AG04450 (cell line): Measurements from ENCODE around the gene RXRB. TPM values are rescaled to one million over a fixed set of nuclear protein-coding genes. Genes with fewer than 3 reads are reported as not detected.
A peak's percentile ranks its signal among the peaks of the same experiment; 100 is the strongest.

Experiments
- CTCF ChIA-PET: fragments of 300-600, 350-600 bp; formaldehyde crosslinking; extraction: SDS; loops from one replicate; lab custom pipeline; 2022; ENCODE audit warnings: antibody characterized with exemption, inconsistent platforms; lab: Charles Lee
- POLR2A ChIA-PET: fragments of 350-600 bp; formaldehyde crosslinking; extraction: SDS; loops from one replicate; lab custom pipeline; 2021; ENCODE audit warnings: antibody characterized with exemption, inconsistent platforms; lab: Yijun Ruan, JAX
- DNase-seq: peaks from one replicate; pipeline ENCODE4 v3.0.0-alpha.2; 2011; ENCODE audit warnings: low read depth, low spot score
- H3K27ac ChIP-seq: one replicate; pipeline ENCODE4 v1.5.1; 2012; ENCODE audit warnings: low read depth, low read length, control low read depth
- H3K27me3 ChIP-seq: one replicate; pipeline ENCODE4 v1.6.0; 2012; ENCODE audit warnings: low read length; ENCODE audit not compliant: control insufficient read depth, insufficient read depth
- H3K4me3 ChIP-seq: 2 replicates; pipeline ENCODE4 v1.5.1; 2011; ENCODE audit warnings: mild to moderate bottlenecking, low read depth, low read length, control low read depth
- H3K9me3 ChIP-seq: 2 replicates; pipeline ENCODE4 v1.5.1; 2012; ENCODE audit warnings: low read length; ENCODE audit not compliant: control insufficient read depth, insufficient read depth
- polyA plus RNA-seq: library from polyadenylated mRNA; depleted of rRNA; stranded (reverse); fragments of >200 nt; gene quantifications from 2 replicates; pipeline ENCODE4 v1.2.3, GENCODE V29; 2011
- TF ChIP-seq, protein P1 (sequence below): IDR thresholded peaks from 2 replicates; pipeline ENCODE4 v1.5.1; 2011; ENCODE audit warnings: low read depth, low read length, control low read depth, inconsistent platforms

The RXRB gene
- polyA plus RNA-seq, 1 experiment, result 38.5 TPM

DNA sequence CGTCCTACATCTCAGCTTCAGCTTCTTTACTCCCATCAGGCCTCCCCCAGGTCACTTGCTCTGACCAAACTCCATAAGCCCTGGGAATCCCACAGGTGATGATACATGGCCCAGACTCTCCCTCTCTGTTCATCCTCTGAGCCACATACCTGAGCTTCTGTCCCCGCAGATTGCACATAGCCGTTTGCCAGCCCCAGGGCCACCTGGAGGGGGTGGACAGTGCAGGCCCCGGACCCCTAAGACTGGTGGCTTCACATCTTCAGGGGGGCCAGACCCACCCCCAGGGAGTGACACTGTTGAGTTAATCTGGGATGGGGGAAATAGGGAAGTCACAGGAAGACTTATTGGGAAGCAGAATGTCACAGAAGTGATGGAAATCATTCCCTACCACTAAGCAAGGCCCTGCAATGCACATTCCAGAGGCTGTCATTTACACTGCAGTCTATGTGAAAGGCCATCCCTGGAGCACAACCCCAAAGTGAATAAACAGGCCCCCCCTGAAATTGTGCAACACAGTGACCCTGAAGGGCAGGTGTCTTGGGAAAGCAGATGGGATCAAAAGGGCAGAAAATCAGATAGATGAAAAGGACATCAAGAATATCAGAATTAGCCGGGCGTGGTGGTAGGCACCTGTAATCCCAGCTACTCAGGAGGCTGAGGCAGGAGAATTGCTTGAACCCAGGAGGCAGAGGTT is 2.2 kb downstream of the RXRB start:
- DNase-seq, result no peak
- POLR2A ChIA-PET, result interaction anchor here (0.6 kb wide), 1 partner anchor 73 kb away, joined by 5 read pairs; the partner anchor contains the start of genes RPS18 and VPS52
- CTCF ChIA-PET, result interaction anchor here (0.6 to 2.6 kb wide), 15 partner anchors 8 to 245 kb away, joined by 3 to 17 read pairs (median 4); partner anchors contain the start of gene RING1
- no peaks in the 10 kb centered on the region for H3K27me3 ChIP-seq
- peak overlapping the region; percentile 12; the same call in 1 of the 2 replicates for H3K4me3 ChIP-seq
- TF ChIP-seq, protein P1, sequence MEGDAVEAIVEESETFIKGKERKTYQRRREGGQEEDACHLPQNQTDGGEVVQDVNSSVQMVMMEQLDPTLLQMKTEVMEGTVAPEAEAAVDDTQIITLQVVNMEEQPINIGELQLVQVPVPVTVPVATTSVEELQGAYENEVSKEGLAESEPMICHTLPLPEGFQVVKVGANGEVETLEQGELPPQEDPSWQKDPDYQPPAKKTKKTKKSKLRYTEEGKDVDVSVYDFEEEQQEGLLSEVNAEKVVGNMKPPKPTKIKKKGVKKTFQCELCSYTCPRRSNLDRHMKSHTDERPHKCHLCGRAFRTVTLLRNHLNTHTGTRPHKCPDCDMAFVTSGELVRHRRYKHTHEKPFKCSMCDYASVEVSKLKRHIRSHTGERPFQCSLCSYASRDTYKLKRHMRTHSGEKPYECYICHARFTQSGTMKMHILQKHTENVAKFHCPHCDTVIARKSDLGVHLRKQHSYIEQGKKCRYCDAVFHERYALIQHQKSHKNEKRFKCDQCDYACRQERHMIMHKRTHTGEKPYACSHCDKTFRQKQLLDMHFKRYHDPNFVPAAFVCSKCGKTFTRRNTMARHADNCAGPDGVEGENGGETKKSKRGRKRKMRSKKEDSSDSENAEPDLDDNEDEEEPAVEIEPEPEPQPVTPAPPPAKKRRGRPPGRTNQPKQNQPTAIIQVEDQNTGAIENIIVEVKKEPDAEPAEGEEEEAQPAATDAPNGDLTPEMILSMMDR, result no peak
- H3K9me3 ChIP-seq, result peaks cover 3% of the 10 kb centered on the region; the same call in 1 of the 2 replicates
- H3K27ac ChIP-seq, result no peak overlapping the region

DNA sequence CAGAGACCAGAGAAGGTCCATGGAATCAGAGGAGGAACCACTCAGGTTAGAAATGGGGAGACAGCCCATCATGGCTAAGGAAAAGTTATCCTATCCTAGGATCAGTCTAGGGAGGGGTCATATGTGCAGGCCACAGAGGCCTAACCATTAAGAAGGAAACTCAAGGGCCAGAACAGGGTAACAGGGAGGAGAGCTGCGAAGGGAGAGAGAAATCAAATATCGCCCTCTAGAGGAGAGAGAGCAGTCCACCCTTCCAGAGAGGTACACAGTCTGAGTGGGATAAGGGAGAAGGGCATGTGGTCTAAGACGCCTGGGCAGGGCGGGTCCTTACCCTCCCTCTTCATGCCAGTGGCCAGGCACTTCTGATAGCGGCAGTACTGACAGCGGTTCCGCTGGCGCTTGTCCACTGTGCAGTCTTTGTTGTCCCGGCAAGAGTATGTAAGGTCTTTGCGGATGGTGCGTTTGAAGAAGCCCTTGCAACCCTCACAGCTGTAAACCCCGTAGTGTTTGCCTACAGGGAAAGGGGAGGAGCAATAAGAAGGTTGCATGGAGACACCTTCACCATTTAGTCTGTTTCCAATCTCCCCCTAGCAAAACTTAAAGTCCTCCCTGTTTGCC is 2.9 kb downstream of the RXRB start:
- DNase-seq, result no peak
- Histone ChIP-seq H3K27me3 (peaks cover 4% of the 10 kb centered on the region), H3K9me3 (peaks cover 3% of the 10 kb centered on the region; the same call in 1 of the 2 replicates), H3K27ac (peak overlapping the region; percentile 31), H3K4me3 (no peak overlapping the region)
- ChIA-PET POLR2A (interaction anchor here (1.3 kb wide), 1 partner anchor 11 kb away, joined by 4 read pairs; the partner anchor contains the start of gene RING1), CTCF (interaction anchor here (0.6 to 2.6 kb wide), 11 partner anchors 12 to 244 kb away, joined by 3 to 17 read pairs (median 4); partner anchors contain the start of gene RING1)
- TF ChIP-seq, protein P1, result peak; percentile 76

DNA sequence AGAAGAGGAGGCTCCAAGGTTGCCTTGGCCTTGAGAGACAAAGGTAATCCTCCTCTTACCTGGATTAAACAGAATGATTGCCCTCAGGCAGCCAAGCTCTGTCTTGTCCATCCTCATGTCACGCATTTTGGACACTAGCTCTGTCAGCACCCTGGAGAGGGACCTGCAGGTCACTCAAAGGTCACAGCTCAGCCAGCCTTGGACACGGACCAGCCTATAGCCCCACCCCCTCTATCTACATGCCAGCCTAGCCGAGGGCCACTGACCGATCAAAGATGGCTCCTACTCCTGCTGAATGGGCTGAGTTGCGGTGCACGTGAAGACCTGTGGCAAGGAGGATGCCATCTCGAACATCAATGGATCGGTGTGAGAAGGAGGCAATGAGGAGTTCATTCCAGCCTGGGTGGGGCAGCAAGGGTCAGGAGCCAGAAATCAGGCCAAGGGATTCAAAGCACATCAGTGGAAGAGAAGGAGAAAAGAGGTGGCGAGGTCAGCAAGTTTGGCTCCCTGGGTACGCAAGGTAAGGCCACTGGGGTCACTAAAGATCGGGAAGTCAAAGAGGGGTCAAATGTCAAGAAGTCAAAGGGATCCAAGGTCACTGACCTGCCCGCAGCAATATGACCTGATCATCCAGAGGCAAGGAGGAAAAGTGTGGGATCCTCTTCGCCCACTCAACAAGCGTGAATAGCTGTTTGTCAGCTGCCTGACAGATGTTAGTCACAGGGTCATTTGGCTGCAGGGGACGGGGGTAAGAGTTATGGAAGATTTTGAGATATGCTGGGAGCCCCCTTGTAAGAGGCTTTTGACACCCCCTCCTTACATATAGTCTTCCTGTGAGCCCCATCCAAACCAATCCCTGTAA is 4.9 kb downstream of the RXRB start:
- POLR2A ChIA-PET, result no interaction called here
- Histone ChIP-seq H3K27ac (no peak overlapping the region), H3K4me3 (no peak overlapping the region), H3K27me3 (peaks cover 24% of the 10 kb centered on the region), H3K9me3 (peaks cover 3% of the 10 kb centered on the region; the same call in 1 of the 2 replicates)
- TF ChIP-seq, protein P1, result no peak
- DNase-seq, result no peak
- CTCF ChIA-PET, result interaction anchor here (1.4 kb wide), 2 partner anchors 48 to 53 kb away, joined by 3 to 4 read pairs; no protein-coding TSS in a partner anchor

DNA sequence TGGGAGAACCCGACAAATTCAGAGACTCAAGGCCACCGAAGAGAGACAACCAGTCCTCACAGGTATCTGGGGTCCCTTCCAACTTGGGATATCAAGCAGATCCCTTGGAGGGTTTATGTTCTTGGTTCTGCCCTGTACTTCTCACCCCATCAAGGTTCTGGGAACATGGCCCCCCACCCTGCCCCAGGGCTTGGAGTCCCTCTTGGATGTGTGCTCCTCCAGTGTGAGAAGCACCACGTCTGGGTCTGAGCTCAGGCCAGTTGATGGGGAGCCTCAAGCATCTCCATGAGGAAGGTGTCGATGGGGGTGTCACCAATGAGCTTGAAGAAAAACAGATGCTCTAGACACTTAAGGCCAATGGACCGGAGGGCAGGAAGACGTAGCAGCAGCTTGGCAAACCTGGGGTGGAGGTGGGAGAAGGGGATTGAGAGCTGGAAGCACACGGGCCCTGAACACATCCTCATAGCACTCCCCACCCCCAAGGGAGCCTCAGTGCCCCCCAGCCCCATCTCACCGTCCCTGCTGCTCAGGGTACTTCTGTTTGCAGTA is 6.0 kb downstream of the RXRB start:
- POLR2A ChIA-PET, result no interaction called here

More for the DNA sequence above, 6.0 kb downstream of the RXRB start:
- TF ChIP-seq, protein P1, result no peak
- Histone ChIP-seq H3K4me3 (no peak overlapping the region), H3K27me3 (peaks cover 32% of the 10 kb centered on the region), H3K27ac (no peak overlapping the region), H3K9me3 (no peaks in the 10 kb centered on the region; the same call in 1 of the 2 replicates)
- CTCF ChIA-PET, result no interaction called here
- DNase-seq, result no peak
